DOHH2 (cell line): ENCODE measurements around the gene PAXX.

Experiments
- CTCF ChIP-seq: fragments of 200-600 bp; sonication (generic); IDR thresholded peaks from one replicate; pipeline ENCODE4 v1.5.1; 2014; ENCODE audit warnings: antibody characterized with exemption, mild to moderate bottlenecking, low read depth, low read length; ENCODE audit not compliant: poor library complexity, severe bottlenecking
- EZH2phosphoT487 ChIP-seq: fragments of 200-600 bp; sonication (generic); IDR thresholded peaks from 2 replicates; pipeline ENCODE4 v1.6.1; 2017; ENCODE audit warnings: borderline replicate concordance, mild to moderate bottlenecking, antibody characterized with exemption, low read length, moderate library complexity, mixed read lengths

DNA sequence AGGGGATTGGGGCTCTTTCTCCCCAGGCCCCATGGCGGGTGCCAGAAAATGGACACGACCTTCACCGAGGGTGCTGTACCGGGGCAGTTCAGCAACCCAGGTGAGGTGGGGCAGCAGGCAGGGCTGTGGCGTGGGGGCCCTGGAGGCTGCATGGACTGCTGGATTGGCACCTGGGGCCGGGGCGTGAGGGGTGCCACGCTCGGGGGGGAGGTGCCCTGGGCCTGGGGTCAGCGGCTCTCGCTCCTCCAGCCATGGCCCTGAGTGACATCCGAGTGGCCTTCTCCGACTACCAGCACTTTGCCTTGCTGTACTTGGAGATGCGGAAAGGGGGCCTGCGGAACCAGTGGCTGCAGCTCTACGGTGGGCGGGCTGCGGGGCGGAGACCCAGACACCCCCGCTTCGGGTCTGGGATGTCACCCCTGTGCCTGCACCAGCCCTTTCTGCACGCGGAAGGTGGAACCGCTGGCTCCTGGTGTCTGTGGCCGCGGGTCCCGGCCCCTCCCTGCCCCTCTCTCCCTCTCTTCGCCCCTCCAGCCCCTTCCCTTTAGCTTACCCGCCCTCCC is 7.7 kb upstream of the PAXX start:
- TF ChIP-seq CTCF (no peak), EZH2phosphoT487 (no peak)
